SK-N-SH treated with all-trans-retinoic acid at 6 μM for 48 hours (cell line): Measurements from ENCODE around the gene FAM72B.
"Not testable (repeated sequence)": the region's sequence is repeated elsewhere in the genome, so short reads cannot be mapped to it uniquely, and the experiment has no call there.

Experiments used
- ESRRG ChIP-seq: fragments of 250-450 bp; sonication (Bioruptor Pico); IDR thresholded peaks from 2 replicates; pipeline ENCODE4 v1.6.1; 2021; ENCODE audit warnings: mild to moderate bottlenecking
- GLIS3 ChIP-seq: fragments of 250-450 bp; sonication (Bioruptor Pico); IDR thresholded peaks from 2 replicates; pipeline ENCODE4 v1.5.0; 2020; ENCODE audit warnings: mild to moderate bottlenecking, moderate library complexity
- PPARA ChIP-seq: fragments of 250-450 bp; sonication (Bioruptor Pico); IDR thresholded peaks from 2 replicates; pipeline ENCODE4 v1.5.0; 2020; ENCODE audit warnings: mild to moderate bottlenecking, borderline replicate concordance
- ZFP3 ChIP-seq: fragments of 250-450 bp; sonication (Bioruptor Pico); IDR thresholded peaks from 2 replicates; pipeline ENCODE4 v1.5.0; 2020; ENCODE audit warnings: mild to moderate bottlenecking, moderate library complexity
- ZNF565 ChIP-seq: fragments of 450-650 bp; formaldehyde crosslinking; conservative IDR thresholded peaks from 2 replicates; pipeline ENCODE4 v1.5.0; 2020; ENCODE audit warnings: low read depth, mild to moderate bottlenecking, moderate library complexity
- TF ChIP-seq, protein P1 (sequence below): fragments of 250-450 bp; sonication (Bioruptor Pico); IDR thresholded peaks from 2 replicates; pipeline ENCODE4 v1.5.0; 2020; ENCODE audit warnings: mild to moderate bottlenecking, moderate library complexity
- TF ChIP-seq, protein P2 (sequence below): fragments of 250-450 bp; sonication (Bioruptor Pico); IDR thresholded peaks from 2 replicates; pipeline ENCODE4 v1.5.1; 2020; ENCODE audit warnings: low read depth, mild to moderate bottlenecking, moderate library complexity

DNA sequence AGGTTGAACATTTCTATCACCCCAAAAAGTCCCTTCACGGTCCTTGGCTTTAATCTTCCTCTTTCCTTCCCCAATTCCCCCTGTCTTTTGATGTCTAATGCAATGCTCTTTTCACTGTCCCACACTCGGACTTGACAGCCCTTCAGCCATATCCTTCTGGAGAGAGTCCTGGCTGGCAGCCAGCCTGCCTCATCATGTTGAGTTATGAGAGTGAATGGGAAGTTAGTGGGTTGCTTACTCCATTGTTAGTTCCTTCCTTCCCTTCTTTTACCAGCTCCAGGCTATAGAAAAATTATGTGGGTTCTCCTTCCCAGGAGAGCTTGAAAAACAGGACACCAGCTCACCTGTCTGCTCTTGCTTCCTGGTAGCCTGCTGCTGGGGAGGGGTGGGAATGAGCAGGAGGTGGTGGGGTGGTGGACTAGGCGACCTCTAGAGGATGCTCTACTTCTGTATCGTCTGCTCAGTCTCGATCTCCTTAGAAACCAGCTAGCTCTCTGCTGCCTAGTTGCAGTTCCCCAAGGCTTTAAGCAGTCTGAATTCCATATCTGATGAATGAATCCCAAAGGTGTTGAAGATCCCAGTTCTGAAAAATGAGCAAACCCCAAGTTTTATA is 30.5 kb upstream of the FAM72B start:
- TF ChIP-seq ESRRG (CRISPR knock-in tag); ZNF565; ZFP3 (CRISPR knock-in tag); GLIS3 (CRISPR knock-in tag); PPARA (CRISPR knock-in tag): not testable (repeated sequence)
- TF ChIP-seq, protein P1, sequence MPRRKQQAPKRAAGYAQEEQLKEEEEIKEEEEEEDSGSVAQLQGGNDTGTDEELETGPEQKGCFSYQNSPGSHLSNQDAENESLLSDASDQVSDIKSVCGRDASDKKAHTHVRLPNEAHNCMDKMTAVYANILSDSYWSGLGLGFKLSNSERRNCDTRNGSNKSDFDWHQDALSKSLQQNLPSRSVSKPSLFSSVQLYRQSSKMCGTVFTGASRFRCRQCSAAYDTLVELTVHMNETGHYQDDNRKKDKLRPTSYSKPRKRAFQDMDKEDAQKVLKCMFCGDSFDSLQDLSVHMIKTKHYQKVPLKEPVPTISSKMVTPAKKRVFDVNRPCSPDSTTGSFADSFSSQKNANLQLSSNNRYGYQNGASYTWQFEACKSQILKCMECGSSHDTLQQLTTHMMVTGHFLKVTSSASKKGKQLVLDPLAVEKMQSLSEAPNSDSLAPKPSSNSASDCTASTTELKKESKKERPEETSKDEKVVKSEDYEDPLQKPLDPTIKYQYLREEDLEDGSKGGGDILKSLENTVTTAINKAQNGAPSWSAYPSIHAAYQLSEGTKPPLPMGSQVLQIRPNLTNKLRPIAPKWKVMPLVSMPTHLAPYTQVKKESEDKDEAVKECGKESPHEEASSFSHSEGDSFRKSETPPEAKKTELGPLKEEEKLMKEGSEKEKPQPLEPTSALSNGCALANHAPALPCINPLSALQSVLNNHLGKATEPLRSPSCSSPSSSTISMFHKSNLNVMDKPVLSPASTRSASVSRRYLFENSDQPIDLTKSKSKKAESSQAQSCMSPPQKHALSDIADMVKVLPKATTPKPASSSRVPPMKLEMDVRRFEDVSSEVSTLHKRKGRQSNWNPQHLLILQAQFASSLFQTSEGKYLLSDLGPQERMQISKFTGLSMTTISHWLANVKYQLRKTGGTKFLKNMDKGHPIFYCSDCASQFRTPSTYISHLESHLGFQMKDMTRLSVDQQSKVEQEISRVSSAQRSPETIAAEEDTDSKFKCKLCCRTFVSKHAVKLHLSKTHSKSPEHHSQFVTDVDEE (CRISPR knock-in tag) = not testable (repeated sequence)
- TF ChIP-seq, protein P2, sequence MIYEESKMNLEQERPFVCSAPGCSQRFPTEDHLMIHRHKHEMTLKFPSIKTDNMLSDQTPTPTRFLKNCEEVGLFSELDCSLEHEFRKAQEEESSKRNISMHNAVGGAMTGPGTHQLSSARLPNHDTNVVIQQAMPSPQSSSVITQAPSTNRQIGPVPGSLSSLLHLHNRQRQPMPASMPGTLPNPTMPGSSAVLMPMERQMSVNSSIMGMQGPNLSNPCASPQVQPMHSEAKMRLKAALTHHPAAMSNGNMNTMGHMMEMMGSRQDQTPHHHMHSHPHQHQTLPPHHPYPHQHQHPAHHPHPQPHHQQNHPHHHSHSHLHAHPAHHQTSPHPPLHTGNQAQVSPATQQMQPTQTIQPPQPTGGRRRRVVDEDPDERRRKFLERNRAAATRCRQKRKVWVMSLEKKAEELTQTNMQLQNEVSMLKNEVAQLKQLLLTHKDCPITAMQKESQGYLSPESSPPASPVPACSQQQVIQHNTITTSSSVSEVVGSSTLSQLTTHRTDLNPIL (CRISPR knock-in tag) = not testable (repeated sequence)
